Measurements from ENCODE around the gene CNTNAP2.

CNTNAP2 gene

GRCh38 chr7:146296028-146296427 is 179.4 kb downstream of the CNTNAP2 start:
- no peak for DNase-seq

GRCh38 chr7:146314962-146315361 is 198.4 kb downstream of the CNTNAP2 start:
- DNase-seq = no peak

- no peak for DNase-seq
Measured at GRCh38 chr7:146319629-146320028, 203.0 kb downstream of the CNTNAP2 start.

- no peak for DNase-seq
Measured at GRCh38 chr7:146321301-146321700, 204.7 kb downstream of the CNTNAP2 start.

GRCh38 chr7:146331369-146331768 is 214.8 kb downstream of the CNTNAP2 start:
- DNase-seq = no peak

GRCh38 chr7:146345251-146345650 is 228.7 kb downstream of the CNTNAP2 start:
- DNase-seq = no peak

- DNase-seq = no peak
Measured at GRCh38 chr7:146346096-146346495, 229.5 kb downstream of the CNTNAP2 start.

- DNase-seq = no peak
Measured at GRCh38 chr7:146355216-146355615, 238.6 kb downstream of the CNTNAP2 start.

- no peak for DNase-seq
Measured at GRCh38 chr7:146359176-146359575, 242.6 kb downstream of the CNTNAP2 start.

- DNase-seq = no peak
Measured at GRCh38 chr7:146366938-146367337, 250.3 kb downstream of the CNTNAP2 start.

- DNase-seq = no peak
Measured at GRCh38 chr7:146370171-146370570, 253.6 kb downstream of the CNTNAP2 start.

GRCh38 chr7:146375170-146375569 is 258.6 kb downstream of the CNTNAP2 start:
- DNase-seq = no peak

GRCh38 chr7:146378196-146378595 is 261.6 kb downstream of the CNTNAP2 start:
- DNase-seq = no peak

- no peak for DNase-seq
Measured at GRCh38 chr7:146387140-146387539, 270.5 kb downstream of the CNTNAP2 start.

GRCh38 chr7:146388928-146389327 is 272.3 kb downstream of the CNTNAP2 start:
- DNase-seq = no peak

GRCh38 chr7:146393346-146393745 is 276.7 kb downstream of the CNTNAP2 start:
- DNase-seq = no peak

GRCh38 chr7:146397141-146397540 is 280.5 kb downstream of the CNTNAP2 start:
- DNase-seq = no peak

GRCh38 chr7:146401939-146402338 is 285.3 kb downstream of the CNTNAP2 start:
- no peak for DNase-seq

- no peak for DNase-seq
Measured at GRCh38 chr7:146405737-146406136, 289.1 kb downstream of the CNTNAP2 start.

- no peak for DNase-seq
Measured at GRCh38 chr7:146411975-146412374, 295.4 kb downstream of the CNTNAP2 start.

GRCh38 chr7:146412781-146413180 is 296.2 kb downstream of the CNTNAP2 start:
- DNase-seq = no peak

- no peak for DNase-seq
Measured at GRCh38 chr7:146414373-146414772, 297.8 kb downstream of the CNTNAP2 start.

GRCh38 chr7:146414937-146415336 is 298.3 kb downstream of the CNTNAP2 start:
- no peak for DNase-seq

GRCh38 chr7:146417176-146417575 is 300.6 kb downstream of the CNTNAP2 start:
- no peak for DNase-seq

GRCh38 chr7:146423446-146423845 is 306.8 kb downstream of the CNTNAP2 start:
- no peak for DNase-seq

GRCh38 chr7:146424084-146424483 is 307.5 kb downstream of the CNTNAP2 start:
- no peak for DNase-seq
